ENCODE results near the gene AFAP1L2.

GRCh38 chr10:114340816-114341215, 63.5 kb downstream of the AFAP1L2 start:
- no peak for TF ChIP-seq POLR2A (IDR thresholded peaks at IDR 0.05)
- TF ChIP-seq CTCF (IDR thresholded peaks at IDR 0.05): no peak
- TF ChIP-seq EP300 (IDR thresholded peaks at IDR 0.05): no peak
